ENCODE results near the gene ABCC1.
"Not testable (repeated sequence)": the region's sequence is repeated elsewhere in the genome, so short reads cannot be mapped to it uniquely, and the experiment has no call there.

ABCC1 gene

DNA sequence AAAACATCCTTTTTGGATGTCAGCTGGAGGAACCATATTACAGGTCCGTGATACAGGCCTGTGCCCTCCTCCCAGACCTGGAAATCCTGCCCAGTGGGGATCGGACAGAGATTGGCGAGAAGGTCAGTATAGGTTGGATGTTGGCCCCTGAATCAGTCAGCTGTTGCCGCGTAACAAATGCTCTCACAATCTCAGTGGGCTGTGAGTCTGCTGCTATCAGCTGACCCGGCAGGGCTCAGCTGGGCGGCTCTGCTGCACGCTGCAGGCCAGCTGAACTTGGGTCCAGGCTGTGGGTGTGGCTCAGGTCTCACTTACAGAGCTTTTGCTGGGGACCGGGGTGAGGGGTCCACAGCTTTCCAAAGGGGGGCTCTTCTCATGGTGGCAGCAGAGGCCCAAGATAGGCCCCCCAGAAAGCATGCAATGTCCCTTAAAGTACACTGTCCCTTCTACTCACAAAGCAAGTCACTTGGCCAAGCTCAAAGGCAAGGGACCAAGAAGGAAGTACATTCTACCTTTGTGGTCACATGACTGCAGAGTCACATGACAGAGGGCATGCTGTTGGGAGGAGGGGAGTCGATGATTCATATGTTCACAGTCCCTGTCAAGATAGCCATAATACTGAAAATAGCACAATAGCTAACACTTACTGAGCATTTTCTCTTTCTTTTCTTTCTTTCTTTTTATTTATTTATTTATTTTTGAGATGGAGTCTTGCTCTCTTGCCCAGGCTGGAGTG, 134.2 kb downstream of the ABCC1 start:
- DNase-seq (ENCODE audit: low spot score): no peak

DNA sequence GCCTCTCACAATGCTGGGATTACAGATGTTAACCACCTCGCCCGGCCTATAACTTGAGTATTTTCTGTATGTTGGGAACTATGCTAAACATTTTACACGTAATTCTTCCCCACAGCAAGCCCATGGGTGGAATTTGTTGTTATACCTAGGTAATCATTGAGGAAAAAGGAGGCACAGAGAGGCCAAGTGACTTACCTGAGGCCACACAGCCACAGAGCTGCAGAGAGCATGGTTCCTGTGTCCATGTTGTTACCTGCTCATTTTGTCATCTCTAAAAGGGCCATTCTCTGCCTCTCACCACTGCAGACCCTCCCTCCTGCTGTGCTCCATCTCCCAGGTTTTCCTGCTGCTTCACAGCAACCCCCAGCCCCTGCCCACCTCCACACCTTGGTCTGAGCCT, 135.5 kb downstream of the ABCC1 start:
- DNase-seq (ENCODE audit: low spot score): no peak

DNA sequence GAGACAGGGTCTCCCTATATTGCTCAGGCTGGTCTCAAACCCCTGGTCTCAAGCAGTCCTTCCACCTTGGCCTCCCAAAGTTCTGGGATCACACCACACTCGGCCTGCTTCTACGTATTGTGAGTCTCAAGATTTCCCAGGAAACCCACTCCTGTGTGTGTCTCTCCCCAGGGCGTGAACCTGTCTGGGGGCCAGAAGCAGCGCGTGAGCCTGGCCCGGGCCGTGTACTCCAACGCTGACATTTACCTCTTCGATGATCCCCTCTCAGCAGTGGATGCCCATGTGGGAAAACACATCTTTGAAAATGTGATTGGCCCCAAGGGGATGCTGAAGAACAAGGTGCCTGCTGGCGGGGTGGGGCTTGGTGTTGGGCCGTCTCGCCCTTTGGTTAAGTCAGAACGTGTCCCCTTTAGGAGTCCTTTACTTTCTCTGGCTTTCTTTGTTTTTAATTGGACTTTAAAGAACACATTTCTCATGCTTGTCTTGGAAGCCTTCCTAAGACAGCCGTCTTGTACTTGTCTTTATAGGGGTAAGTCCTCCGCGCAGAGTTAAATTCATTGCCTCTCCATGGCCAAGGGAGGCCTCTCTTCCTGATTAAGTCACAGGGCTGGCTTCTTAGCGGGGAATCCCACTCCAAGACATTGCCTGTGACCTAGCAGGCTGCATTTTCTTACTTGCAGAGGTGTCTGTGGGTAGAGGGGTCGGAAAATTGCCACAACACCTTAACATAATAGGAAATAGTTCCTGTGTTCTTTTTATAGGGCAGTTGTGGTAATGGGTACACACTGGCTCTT, 137.4 kb downstream of the ABCC1 start:
- DNase-seq (ENCODE audit: low spot score): no peak

DNA sequence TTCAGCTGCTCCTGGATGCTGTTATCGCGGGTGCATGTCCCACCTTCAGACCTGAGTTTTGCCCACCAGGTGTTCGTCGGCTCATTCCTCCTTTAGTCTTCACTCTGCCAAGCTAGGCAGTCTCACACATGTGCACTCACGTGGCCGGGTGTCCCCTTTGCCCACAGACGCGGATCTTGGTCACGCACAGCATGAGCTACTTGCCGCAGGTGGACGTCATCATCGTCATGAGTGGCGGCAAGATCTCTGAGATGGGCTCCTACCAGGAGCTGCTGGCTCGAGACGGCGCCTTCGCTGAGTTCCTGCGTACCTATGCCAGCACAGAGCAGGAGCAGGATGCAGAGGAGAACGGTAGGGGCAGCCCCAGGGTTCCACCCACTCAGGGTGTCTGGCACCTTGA, 140.8 kb downstream of the ABCC1 start:
- no peak for DNase-seq (ENCODE audit: low spot score)

DNA sequence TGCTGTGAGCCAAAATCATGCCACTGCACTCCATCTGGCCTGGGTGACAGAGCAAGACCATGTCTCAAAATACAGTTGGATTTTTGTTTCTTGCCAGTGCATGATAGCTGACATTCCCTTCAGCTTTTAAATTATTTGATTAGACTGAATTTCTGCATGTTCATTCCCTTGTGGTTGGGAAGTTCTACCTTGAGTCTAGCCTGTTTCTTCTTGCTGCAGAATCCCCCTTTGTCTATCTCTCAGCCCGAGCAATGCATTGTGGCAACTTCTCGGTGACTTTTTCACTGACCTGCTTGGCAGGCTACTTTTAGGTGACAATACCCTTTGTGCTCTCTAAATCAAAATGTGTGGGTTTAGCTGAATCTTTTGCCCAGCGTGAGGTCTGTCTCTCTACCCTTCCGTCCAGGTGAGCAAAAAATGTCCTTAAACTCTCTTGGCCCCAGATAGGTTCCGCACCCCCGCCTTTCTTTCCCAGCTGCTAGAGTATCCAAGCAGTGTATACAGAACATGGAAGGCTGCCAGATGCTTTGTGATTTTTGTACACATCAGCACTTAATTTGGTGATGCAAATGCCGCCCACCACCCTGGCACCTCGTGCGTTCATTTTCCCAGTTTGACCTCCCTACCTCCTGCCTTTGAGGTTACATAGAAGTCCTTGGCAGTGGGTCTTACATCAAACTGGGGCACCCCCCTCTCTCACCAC, 143.7 kb downstream of the ABCC1 start:
- no peak for DNase-seq (ENCODE audit: low spot score)

DNA sequence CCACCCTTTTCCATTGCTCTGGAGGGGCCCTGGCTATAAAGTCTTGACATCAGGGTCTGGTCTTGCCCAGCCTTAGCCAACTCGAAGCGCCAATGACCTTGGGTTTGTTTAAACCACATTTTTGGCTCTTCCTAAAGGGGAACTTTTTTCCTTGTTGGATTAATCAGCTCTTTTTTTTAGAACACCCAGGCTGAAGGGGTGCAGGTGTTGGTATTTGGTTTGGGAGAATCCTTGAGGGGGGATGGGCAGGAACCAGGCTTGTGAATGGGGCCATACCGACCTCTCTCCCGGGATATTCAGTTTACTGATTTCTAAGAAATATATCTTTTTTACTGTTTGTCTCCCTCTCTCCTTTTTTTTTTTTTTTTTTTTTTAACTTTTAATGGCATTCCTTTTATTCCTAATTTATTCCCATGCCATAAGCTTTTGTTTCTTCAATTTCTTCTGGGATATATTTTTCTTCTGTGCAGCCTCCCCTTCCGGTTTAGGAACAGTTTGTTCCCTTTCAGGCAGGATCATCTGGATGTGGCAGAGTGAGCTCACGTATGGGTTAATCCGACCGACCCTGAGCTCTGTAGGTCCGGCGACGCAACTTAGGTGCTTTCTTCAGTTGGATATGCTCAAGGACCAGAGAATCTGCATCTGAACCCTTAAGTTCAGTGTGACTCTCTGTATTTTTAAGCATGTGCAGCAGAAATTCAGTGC, 144.4 kb downstream of the ABCC1 start:
- DNase-seq (ENCODE audit: low spot score): no peak

DNA sequence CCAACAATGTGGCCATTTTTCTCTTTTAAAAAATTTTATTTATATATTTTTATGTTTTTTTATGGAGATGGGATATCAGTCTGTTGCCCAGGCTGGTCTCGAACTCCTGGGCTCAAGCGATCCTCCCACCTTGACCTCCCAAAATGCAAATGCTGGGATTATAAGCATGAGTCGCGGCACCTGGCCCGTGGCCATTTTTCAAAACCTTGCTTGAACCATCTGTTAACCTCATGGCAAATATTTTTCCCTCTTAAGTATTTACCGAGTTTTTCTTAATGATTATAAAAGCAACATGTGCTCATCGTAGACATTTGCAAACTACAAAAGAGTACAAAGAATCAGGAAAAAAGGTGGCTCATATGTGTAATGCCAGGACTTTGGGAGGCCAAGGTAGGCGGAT, 146.2 kb downstream of the ABCC1 start:
- DNase-seq (ENCODE audit: low spot score): no peak

DNA sequence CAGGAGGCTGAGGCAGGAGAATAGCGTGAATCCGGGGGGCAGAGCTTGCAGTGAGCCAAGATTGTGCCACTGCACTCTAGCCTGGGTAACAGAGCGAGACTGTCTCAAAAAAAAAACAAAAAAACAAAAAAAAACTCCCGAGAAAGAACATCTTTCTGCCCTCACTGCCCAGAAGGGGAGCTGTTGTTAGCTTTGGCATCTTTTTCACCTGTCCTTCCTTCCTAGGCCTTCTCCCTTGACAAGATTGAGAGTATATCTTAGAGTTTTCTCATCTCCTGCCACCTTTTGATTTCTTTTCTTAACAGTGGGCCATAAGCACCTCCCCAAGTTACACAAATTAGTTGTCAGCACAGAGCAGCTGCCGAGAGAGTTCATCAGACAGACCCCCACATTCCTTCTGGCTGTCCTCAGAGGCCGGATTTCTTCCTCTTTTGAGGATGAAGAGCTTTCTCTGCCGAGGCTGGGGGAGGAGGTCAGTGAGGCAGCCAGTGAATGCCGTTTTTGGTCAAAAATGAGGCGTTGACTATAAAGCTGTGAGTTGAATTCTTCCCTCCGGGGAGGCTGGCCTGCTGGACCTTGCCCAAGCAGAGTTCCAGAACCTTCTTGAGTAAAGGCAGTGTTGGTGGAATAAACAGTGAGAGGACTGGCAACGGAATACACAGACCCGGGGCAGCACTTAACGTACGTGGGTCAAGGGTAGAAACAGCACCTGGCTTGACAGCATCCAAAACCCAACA, 146.9 kb downstream of the ABCC1 start:
- DNase-seq (ENCODE audit: low spot score): no peak

DNA sequence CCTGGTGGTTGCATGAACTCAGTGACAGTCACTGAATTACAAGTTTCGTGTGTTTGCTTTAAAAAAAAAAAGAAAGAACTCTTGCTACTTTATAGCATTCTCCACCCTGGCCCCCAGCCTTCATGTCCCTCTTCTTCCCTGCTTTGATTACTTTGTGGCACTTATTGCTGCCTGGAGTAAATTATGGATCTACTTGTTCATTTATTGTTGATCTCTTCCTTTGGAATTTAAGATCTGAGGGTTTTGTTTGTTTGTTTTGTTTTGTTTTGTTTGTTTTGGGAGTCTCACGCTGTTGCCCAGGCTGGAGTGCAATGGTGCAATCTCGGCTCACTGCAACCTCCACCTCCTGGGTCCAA, 147.4 kb downstream of the ABCC1 start:
- DNase-seq (ENCODE audit: low spot score): no peak

DNA sequence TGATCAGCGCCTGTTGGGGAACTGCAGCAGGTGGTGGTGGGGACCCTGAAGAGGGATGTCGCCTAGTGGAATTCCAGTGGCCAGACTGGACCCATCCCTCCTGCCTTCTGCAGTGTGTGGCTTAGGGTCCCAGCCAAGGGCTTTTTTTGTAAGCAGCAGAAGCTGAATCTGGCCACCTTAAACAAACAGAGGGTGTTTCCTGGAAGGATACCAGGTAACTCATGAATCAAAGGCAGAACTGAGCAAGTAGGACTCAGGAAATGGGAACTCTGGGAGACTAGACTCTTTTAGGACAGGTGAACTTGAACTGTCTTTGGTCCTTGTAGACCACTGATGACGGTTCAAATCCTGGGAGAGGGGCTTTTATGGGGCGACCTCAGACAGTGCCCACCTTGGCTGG, 149.9 kb downstream of the ABCC1 start:
- no peak for DNase-seq (ENCODE audit: low spot score)

DNA sequence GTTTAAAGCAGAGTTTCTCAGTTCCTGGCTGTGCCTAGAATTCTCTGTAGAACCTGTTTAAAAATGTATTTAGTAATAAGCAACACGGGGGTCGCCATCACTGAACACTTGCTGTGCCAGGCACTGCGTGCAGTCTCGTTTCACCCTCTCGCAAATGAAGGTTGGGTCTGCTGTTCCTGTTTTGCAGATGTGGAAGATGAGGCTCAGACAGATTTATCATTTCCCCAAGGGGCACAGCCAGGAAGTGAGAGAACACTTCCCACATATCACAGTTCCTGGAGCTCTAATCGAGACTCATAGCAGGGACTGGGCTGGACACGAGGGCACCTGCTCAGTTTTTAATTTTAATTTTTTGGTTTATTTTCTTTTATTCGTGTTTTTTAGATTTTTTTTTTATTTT, 151.2 kb downstream of the ABCC1 start:
- DNase-seq (ENCODE audit: low spot score): no peak

DNA sequence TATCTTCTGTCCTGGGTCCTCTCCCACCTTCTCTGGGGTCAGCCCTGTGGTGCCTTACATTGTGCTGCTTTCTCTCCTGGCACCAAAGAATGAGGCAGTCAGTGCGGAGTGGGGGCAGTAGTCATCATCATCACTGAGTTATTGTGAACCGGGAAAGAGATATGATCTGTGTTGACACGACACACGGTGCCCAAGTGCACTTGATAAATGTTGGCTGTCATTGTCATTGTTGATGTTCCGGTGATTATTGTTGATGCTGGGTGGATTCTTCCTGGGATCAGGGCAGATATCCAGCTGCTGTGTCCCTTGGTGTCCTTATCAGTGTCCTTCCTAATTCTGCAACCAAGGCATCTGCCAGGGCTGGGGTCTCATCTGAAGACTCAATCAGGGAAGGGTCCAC, 152.2 kb downstream of the ABCC1 start:
- no peak for DNase-seq (ENCODE audit: low spot score)

DNA sequence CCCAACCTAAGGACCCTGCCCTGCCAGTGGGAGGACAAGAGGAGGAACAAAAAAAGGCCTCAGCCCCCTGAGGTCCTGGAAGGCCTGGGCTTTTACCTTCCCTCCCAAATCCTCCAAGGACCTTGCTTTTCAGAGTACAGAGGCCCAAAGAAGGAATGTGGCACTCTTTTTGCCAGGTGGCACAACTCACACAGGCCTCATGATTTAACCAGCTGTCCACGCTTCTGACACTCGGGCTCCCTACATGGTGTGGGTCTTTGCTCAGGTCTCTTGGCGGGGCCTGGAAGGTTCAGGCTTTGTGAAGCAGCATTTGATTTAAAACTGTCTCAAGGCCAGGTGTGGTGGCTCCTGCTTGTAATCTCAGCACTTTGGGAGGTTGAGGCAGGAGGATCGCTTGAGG, 153.3 kb downstream of the ABCC1 start:
- no peak for DNase-seq (ENCODE audit: low spot score)

DNA sequence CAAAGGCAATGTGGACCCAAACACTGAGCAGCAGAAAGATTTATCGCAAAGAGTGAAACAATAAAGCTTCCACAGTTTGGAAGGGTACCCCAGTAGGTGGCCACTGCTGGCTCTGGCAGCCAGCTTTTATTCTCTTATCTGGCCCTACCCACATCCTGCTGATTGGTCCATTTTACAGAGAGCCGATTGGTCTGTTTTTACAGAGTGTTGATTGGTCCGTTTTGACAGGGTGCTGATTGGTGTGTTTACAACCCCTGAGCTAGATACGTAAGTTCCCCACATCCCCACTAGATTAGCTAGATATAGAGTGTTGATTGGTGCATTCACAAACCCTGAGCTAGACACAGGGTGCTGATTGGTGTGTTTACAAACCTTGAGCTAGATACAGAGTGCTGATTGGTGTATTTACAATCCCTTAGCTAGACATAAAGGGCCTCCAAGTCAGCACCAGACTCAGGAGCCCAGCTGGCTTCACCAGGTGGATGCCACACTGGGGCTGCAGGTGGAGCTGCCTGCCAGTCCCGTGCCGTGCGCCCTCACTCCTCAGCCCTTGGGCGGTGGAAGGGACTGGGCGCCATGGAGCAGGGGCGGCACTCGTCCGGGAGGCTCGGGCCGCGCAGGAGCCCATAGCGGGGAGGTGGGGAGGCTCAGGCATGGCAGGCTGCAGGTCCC, 154.9 kb downstream of the ABCC1 start:
- DNase-seq (ENCODE audit: low spot score): not testable (repeated sequence)

DNA sequence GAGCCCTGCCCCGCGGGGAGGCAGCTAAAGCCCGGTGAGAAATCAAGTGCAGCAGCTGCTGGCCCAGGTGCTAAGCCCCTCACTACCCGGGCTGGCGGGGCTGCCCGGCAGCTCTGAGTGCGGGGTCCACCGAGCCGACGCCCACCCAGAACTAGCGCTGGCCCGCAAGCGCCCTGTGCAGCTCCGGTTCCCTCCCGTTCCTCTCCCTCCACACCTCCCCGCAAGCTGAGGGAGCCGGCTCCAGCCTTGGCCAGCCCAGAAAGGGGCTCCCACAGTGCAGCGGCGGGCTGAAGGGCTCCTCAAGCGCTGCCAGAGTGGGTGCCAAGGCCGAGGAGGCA, 155.4 kb downstream of the ABCC1 start:
- DNase-seq (ENCODE audit: low spot score): not testable (repeated sequence)

DNA sequence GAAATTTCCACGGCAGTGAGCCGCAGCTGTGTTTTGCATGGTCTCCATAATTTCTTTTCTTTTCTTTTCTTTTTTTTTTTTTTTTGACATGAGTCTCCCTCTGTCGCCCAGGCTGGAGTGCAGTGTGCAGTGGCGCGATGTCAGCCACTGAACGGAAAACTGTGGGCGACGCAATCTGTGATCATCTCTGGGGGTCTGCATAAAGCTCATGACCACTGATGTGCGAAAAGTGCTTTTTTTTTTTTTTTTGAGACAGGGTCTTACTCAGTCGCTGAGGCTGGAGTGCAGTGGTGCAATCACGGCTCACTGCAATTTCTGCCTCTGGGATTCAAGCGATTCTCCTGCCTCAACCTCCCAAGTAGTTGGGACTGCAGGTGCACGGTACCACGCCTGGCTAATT, 156.2 kb downstream of the ABCC1 start:
- no peak for DNase-seq (ENCODE audit: low spot score)

DNA sequence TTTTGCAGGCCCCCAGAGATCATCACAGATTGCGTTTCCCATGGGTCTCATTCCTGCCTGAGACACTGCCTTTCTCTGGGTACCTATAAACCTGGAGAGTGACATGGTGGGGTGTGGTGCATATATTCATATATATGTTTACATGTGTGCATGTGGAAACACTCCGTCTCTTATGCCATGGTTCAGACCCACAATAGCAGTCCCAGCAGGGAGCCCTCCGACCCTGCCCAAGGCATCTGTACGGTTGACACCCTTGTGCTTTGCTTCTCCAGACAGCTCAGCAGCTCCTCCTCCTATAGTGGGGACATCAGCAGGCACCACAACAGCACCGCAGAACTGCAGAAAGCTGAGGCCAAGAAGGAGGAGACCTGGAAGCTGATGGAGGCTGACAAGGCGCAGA, 157.1 kb downstream of the ABCC1 start:
- DNase-seq (ENCODE audit: low spot score): no peak

DNA sequence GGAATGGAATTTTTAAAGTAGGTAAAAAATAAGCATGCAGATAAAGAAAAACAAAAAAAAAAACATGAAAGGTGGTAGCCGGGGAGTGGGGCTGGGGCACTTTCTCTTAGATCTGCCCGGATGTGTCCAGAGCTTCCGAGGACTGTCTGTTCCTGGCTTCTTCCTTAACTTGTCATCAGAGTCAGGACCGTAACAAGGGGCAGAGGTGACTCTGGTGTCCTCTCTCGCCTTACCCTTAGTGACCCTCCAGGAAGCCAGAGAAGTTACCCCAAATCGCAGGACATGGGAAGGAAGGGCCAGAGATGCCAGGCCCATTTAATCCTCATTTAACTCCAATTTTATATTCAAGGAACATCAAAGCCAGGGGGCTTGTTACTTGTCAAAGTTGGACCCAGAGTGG, 158.4 kb downstream of the ABCC1 start:
- DNase-seq (ENCODE audit: low spot score): no peak

DNA sequence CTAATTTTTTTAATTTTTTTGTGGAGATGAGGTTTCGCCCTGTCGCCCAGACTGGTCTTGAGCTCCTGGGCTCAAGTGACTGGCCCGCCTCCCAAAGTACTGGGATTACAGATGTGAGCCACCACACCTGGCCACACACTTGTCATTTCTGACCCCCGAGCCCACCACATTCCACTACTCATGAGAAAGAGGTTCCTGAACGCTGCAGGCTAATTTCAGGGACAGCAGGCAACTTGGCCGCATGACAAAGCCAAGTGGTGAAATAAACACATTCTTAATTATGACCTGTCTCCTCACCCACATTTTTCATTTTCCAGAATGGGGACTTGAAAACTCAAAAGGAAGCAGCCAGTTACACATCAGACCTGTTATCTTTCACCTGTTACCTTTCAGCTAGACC, 159.3 kb downstream of the ABCC1 start:
- DNase-seq (ENCODE audit: low spot score): no peak

DNA sequence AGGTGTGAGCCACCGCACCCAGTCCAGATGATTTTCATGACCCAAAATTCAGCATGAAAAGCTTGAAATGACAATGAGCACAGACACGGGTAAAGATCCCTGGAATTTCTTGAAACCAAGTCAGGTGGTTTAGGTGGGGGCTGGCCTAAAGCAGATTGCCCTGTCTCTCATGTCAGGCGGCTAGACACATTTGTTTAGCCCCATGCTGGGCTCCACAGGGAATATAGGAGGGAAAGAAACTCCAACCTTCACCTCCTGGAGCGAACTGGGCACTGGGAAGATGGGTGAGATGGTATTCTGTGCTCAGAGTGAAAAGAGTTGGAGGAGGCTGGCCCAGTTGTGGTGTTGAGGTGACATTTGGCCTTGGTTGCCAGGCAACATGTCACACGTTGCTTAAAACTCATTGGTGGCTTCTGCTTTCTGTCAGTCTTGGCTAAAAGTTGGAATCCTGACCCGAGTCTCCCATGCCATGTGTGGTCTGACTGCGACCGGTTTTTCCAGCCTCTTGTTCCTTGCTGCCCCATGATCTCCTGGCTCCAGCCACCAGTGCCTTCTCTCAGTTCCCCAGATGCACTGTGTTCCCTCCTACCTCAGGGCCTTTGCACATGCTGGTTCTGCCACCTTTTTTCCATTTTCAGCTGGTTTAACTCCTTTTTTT, 160.2 kb downstream of the ABCC1 start:
- no peak for DNase-seq (ENCODE audit: low spot score)

DNA sequence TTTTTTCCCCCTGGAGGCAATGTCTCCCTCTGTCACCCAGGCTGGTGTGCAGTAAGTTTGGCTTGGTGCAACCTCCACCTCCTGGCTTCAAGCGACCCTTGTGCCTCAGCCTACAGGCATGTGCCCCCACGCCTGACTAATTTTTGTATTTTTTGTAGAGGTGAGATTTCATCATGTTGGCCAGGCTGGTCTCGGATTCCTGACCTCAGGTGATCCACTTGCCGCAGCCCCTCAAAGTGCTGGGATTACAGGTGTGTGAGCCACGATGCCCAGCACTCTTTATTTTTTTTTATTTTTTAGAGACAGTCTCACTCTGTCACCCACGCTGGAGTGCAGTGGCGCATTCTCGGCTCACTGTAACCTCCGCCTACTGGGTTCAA, 160.7 kb downstream of the ABCC1 start:
- DNase-seq (ENCODE audit: low spot score): no peak

Measured in CD4-positive, alpha-beta T cell treated with Interleukin-6 at 100 ng/mL for 8 hours (primary cell).